GM19395 (cell line): ENCODE data around the gene NT5DC4.

Experiments used
- ATAC-seq: cut with Tn5 transposase; IDR thresholded peaks from one replicate; pipeline ENCODE4 v1.9.1; 2021; ENCODE audit warnings: mild to moderate bottlenecking, moderate library complexity; ENCODE audit not compliant: unreplicated experiment

Gene NT5DC4

DNA sequence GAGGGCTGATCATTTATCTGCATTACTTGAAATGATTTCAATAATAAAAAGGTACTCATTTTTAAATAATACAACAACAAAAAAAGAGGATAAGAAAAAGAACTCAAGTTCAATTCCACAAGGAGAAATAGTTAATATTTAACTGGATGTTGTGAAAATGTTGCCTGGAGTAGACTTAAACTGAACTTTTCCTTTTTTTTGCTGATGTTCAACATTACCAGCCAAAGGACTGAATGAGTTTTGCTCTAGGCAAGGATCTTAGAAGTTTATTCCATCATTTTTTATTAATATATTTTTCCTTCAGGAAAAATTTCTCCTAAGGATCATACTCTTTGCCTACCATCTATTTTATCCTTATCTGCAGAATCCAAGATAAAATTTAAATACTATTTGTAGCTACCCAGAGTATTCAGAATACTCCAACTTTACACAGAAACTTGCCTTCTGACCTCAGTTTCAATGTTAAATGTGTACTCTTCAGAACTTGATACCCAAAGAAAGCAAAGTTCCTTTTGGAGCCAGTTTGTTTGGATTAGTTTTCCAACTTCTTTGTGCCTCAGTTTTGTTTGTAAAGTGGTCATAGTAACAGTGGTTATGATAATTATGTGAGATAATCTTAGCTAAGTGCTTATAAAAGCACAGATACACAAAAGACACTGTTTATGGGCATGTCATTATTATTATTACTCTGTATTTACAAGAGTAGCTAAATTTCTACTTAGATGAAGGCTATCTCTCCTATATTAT is 30.8 kb downstream of the NT5DC4 start:
- ATAC-seq: no peak

DNA sequence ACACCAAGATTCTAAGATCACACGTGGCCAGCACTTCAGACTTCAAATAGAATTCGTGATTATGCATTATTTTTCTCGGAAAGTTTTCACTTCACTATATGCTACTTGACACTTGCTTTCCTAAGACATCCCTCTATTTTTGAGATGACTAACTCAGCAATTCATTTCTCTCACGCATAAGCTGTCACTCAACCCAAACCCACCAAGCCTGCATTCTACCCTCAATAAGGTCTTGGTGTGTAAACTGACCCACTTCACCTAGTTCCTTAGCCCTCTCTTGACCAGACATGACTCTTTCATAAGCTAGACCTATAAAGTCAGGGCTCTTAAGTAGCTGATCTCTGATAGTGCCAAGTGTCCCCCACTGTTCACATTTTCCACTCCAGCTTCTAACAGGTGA is 31.8 kb downstream of the NT5DC4 start:
- no peak for ATAC-seq

DNA sequence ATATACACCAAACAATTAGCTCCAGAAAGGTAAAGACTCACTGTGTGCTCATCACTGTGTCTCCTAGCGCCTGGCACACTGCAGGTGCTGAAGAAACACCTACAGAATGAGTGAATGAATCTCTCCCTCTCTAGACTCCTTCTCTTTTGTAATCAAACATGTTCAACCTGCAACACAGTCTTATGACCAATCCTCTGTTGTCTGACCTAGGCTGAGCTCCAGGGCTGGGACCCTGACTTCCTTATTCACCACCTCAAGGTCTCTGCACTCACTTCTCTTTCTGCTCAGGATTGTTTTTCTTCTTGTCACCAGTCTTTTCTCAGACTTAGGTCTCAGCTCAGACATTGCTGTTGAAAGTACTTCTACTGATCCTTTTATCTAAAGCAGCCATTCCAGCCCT is 33.7 kb downstream of the NT5DC4 start:
- no peak for ATAC-seq

DNA sequence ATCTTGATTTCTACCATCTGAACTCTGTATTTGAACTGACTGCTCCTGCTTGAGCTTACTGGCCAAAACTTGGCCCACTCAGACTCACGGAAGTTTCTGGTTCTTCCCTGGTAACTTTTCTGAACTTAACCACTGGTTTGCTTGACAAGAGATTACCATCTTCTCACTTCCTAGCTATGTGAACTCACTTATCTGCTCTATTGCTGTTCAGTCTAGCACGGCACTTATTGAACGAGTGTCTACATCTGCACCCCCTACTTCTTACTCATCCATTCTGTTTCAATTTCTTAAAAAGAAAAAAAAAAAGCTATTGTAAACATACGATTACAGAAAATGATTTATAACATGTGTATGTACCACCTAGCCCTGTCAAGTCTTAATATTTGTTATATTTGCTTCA is 34.6 kb downstream of the NT5DC4 start:
- no peak for ATAC-seq

DNA sequence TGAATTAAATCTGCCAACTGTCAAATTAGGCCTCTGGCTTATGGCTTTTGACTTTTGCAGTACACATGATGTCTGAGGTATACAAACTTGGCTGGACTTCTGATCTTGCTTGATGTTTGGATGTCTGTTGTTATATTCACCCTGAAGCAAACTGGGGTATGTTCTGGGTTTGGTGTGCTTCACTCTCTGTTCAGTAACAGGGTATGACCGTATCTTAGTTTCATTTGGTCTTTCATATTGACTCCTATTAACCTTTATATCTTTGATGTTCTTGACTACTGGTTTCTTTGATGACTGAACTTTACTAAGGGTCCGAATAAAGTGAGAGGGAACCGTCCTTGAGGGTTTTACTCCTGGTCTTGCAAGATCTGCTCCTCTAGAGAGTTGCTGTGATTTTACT is 35.4 kb downstream of the NT5DC4 start:
- ATAC-seq: no peak

DNA sequence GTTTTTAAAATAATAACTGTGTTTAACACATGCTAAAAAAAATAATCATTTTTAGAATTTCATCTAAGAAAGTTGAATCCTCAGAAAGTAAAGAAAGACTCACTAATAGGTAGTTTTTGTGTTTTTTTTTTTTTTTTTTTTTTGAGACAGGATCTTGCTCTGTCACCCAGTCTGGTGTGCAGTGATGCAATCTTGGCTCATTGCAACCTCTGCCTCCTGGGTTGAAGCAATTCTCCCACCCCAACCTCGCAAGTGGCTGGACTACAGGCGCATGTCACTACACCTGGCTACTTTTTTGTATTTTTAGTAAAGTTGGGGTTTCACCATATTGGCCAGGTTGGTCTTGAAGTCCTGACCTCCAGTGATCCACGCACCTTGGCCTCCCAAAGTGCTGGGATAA is 36.4 kb downstream of the NT5DC4 start:
- ATAC-seq: no peak

DNA sequence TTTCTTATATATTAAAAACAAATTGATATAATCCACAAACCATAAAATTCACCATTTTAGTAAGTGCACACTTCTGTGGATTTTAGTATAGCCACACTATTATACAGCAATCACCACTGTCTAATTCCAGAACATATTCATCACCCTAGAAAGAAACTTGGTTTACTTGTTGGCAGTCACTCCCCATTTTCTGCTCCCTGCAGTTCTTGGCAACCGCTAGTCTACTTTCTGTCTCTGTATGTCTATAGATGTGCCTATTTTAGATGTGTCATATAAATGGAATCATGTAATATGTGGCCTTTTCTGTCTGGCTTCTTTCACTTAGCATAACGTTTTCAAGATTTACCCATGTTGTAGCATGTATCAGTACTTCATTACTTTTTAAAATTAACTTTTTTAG is 37.9 kb downstream of the NT5DC4 start:
- no peak for ATAC-seq

DNA sequence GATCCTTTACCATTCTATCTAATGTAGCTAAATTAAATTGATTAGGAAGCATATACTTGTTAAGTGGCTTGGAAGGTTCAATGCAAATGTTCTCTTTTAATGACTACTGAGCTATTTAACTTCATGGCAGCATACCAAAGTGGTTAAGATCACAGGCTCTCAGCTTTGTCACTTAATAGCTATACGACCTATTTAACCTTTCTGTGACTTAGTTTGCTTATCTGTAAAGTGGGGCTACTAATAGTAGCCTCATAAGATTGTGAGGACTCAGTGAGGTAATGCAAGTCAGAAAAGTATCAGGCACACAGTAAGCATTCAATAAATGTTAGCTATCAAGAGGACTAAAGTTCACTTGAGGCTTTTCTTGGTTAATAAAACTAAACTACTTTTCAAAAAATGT is 39.3 kb downstream of the NT5DC4 start:
- no peak for ATAC-seq

DNA sequence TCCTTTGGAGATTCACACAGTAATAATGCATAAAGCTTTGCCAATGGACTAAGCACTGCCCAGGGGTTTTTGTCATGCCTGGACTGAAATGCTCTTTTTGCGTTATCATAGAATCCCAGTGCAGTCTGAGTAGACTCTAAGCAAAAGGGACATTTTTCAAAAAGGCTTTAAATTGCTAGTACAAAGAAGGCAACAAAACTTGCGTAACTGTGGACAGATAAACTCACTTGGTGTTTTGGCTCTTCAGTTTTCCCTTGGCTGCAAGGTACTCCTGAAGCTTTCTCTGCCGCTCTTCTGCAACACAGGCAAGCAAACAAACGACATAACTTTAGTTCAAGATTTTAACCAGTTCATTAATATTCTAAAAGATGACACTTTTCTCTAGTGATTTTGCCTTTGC is 41.5 kb downstream of the NT5DC4 start:
- ATAC-seq: no peak

DNA sequence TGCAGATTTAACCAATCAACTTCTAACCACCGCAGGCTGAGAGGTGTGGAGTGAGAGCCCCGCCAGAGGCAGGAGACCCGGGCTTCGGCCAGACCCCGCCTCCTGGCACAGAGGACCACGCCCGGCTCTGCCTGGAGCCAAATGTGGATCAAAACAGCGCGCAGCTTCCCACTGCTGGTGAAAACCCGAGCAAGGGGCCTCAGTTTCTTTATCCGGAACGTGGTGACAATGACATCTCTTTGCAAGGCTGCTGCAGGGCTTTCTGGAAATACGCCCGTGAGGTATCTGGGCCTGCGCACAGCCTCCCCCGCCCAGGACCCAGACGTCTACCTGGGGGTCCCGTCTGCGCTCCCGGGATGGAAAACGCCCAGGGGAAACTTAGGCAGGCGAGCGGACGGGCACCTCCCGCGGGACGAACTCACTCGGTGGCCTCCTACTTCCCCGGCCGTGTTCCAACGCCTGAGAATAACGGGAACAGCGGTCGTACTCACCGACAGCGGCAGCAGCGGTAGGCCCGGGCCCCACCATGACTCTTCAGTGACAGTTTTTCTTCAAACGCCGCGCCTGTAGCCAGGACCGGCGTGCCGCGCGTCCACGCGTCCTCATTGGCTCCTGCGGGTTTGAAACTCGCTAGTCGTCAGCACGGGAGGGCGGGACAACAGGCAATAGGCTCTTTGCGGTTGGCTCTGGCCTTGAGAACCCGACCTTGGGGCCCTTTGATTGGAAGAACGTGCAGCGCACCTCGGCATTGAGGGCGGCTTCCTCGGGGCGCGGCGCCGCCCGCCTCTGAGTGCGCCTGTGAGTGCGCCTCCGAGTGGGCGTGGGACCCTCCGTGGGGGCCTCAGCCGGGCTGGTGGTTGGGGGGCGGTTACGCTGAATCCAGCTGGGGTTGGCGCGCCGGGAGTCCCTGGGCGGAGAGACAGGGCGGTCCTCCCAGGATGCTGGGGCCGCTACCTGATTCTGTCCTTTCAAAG is 43.5 kb downstream of the NT5DC4 start, which contains the start of gene CKAP2L:
Gene CKAP2L, minus strand, starts transcription at position 539 of the 974 bp plus-strand sequence. Its CDS starts 11 bp downstream, at position 528.
- ATAC-seq: peak; percentile 98

DNA sequence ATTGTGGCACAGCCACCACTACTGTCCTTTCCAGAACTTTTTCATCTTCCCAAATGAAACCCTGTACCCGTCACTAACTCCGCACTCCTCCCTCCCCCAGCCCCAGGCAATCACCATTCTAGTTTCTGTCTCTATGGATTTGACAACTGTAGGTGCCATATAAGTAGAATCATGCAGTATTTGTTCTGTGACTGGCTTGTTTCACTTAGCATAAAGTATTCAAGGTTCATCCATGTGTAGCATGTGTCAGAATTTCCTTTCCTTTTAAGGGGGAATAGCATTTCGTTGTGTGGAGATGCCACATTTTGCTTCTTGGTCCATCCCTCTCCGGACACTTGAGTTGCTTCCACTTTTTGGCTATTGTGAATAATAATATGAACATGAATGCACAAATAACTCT is 44.4 kb downstream of the NT5DC4 start:
- ATAC-seq: no peak

DNA sequence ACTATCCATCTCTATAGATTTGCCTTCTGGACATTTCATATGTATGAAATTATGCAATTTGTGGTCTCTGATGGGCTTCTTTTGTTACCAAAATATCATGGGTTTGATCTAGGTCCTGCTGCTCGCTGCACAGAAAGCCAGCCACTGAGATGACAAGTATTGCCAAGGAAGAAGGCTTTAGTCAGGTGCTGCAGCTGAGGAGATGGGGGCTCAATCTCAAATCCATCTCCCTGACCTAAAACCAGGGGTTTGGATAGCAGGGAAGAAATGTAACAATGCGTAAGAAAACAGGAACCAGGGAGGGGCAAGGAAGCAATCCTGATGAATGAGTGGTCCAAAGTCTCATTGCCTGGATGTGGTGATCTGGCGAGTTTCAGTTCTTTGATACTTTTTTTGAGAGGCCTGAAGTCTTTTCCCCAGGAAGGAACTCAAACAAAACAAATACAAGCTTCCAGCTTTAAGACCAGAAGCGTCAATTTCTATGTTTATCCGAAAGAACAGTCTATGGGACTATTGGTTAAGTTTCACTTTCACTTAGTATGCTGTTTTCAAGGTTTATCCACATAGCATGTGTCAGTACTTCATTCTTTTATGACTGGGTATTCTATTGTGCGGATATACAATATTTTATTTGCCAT is 47.0 kb downstream of the NT5DC4 start:
- ATAC-seq: no peak

DNA sequence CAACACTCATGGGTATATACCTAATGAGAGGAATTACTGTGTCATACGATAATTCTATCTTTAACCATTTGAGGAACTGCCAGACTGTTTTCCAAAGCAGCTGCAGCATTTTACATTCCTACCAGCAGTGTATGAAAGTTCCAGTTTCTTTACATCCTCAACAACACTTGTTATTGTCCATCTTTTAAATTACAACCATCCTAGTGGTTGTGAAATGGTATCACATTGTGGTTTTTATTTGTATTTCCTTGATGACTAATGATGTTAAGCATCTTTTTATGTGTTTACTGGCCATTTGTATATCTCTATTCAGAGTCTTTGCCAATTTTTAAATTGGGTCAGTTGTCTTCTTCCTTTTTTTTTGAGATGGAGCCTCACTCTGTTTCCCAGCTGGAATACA is 47.6 kb downstream of the NT5DC4 start:
- no peak for ATAC-seq

DNA sequence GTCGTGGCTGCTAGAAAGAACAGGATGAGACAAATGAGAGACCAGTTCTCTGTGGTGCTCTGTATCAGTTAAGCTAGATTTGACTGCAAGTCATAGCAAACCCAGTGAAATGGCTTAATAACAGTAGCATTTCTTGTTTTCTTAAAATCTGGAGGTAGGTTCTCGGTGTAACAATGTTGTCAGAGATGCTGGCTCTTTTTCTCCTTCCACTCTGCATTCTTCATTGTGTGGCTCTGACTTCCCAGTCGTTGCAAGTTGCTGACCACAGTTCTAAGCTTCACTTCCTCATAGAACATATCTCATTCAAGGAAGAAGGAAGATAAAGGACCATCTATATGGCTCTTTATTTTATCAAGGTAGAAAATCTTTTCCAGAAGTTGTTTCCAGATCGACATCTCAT is 51.5 kb downstream of the NT5DC4 start:
- no peak for ATAC-seq

DNA sequence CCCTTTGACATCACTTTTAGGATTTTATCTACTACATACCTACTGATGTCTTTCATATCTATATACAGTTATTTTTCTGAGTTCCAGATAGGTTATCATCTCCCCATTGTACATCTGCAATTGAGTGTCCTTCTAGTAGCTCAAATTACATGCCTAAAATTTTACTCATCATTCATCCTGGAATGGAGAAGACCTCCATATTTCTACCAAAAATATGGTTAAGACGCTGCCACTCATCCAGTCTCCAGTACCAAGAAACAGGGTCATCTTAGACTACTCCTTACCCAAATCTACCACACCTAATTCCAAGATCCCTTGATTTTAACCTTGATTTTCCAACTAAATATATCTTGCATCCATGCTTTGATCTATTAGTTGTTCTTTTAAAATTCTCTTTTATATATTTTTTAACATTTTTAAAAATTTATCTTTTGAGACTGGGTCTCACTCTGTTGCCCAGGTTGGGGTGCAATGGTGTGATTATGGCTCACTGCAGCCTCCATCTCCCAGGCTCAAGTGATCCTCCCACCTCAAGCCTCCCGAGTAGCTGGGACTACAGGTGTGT is 52.2 kb downstream of the NT5DC4 start:
- ATAC-seq: no peak

DNA sequence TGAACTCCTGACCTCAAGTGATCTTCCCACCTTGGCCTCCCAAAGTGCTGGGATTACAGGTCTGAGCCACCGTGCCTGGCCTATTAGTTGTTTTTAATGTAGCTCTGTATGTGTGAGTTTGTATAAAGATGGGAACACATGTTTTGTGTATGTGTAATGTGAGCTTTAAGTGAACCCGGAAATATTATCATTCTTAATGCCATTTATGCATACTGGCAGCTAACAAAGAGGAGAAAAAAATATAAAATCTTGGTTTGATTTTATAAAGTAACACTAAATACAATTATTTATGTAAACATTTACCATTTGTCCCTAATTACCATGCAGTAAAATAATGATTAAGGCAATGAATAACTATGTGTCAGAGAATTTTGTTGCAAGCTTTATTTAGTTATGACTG is 52.7 kb downstream of the NT5DC4 start:
- no peak for ATAC-seq

DNA sequence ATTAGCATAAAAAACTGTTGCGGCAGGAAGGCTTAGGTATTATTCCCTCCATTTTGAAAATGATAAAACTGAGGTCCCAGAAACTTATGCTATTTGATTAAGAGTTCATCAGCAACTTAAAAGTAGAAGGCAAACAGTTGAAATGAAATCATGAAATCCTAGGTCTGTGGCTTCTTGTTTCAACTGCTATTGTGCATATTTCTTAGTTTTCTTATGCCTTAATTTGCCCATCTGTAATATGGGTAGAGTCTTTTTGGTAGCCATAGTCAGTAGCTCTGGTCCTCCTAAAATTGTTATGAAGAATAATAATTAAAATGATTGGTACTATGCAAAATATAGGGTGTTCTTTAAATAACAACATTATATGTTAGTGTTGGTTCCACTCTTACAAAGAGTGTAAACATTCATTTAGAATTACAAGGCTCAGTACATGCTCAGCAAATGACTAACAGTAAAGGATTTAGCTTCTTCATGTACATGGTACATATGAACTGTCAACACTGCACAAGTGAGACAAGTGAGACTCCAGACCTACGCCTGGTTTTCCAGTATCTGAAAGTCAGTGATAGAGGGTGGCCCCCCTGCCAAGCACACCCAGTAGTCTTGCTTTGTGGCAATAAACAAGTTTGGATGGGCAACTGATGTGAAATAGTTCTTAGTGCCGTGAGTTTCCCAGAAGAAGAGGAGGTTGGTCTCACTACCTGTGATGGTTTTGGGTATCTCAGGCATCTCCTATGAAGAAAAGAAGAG is 53.9 kb downstream of the NT5DC4 start:
- ATAC-seq: no peak

DNA sequence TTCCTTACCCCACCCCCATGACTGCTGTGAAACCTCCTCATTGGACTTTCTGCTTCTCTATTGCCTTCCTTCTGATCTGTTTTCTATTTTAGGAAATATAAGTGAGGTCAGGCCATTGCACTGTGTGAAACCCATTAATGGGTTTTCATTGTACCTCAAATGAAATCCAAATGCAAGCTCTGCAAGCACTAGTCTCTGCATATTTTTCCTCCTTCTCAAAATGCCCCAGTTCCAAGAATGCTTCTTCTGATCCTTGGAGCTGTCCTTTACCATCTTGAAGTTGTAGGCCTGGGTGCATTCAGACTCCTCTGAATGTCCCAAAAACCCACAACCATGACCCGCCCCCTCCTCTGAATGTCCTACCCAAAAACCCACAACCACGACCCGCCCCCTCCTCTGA is 55.3 kb downstream of the NT5DC4 start:
- no peak for ATAC-seq

DNA sequence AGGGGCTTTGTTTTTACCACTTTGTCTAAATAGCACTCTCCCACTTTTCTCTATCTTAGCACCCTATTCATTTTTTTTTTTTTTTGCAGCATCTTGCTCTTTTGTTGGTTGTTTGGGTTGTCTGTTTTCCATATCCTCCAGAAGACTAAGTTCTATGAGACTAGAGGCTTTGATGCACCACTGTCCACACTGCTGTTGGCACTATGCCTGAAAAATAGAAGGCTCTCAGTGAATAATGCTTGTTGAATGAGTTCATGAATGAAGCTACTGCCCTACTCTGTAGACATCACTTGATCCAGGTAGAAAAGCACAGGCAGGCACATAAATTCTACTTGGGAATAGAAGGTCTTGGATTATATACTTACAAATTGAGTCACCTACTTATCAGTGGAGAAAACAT is 56.2 kb downstream of the NT5DC4 start:
- ATAC-seq: no peak

DNA sequence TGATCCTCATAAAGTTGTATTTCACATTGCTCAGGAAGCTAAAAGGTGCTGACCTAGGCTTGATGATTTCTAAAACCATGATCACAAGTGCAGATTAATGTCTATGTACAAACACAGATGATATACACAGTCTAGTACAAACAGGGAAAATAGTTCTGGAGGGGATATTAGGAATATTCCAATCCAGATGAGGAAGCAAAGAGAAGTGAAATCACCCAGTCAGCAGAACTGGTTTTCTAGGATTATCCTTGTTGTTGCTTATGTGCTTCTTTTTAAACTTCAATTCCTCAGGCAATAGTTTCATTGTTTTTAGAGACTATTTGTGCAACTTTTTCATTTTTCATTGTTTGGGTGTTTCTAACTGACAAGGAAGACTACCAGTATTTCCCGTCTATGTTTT is 58.8 kb downstream of the NT5DC4 start:
- ATAC-seq: no peak
